GM12891 (cell line): ENCODE data around the gene SLC7A10.
"Not testable (repeated sequence)": the region's sequence is repeated elsewhere in the genome, so short reads cannot be mapped to it uniquely, and the experiment has no call there.

ENCODE experiments used
- DNase-seq: peaks from one replicate; pipeline ENCODE4 v3.0.0; 2011; ENCODE audit warnings: low spot score; ENCODE audit not compliant: insufficient read length
- FAIRE-seq: peaks from 2 replicates; lab custom pipeline; 2011; peaks lifted over from hg19 to GRCh38; lab: Jason Lieb, UNC
- PAX5 ChIP-seq: IDR thresholded peaks from 2 replicates; pipeline ENCODE4 v1.6.1; 2011; ENCODE audit warnings: low read length, moderate library complexity, mild to moderate bottlenecking; ENCODE audit not compliant: insufficient read depth, severe bottlenecking
- POLR2A ChIP-seq: IDR thresholded peaks from 2 replicates; pipeline ENCODE4 v1.6.1; 2011; ENCODE audit warnings: low read depth, low read length, control low read depth
- POLR2AphosphoS5 ChIP-seq: IDR thresholded peaks from 2 replicates; pipeline ENCODE4 v1.6.1; 2011; ENCODE audit warnings: low read depth, low read length, control low read depth
- POU2F2 ChIP-seq: IDR thresholded peaks from 2 replicates; pipeline ENCODE4 v1.6.1; 2011; ENCODE audit warnings: low read depth, mild to moderate bottlenecking, control low read depth, low read length, moderate library complexity
- SPI1 ChIP-seq: IDR thresholded peaks from 2 replicates; pipeline ENCODE4 v1.6.1; 2011; ENCODE audit warnings: low read depth, low read length, control low read depth
- TAF1 ChIP-seq: IDR thresholded peaks from 2 replicates; pipeline ENCODE4 v1.6.1; 2011; ENCODE audit warnings: low read depth, low read length, control low read depth

Gene SLC7A10

DNA sequence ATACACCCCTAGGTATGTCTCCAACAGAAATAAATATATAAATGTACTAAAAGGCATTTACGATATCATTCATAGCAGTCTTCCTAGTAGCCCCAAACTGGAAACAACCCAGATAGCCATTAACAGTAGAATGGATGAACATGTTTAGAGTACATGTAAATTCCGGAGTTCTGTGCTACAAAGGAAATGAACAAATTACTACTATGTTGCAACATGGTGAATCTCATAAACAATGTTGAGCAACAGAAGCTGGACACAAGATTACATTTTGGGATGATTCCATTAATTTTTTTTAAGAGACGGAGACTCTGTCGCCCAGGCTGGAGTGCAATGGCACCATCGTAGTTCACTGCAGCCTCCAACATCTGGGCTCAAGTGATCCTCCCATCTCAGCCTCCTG lies 5.9 kb upstream of the SLC7A10 start:
- FAIRE-seq: no peak
- no peak for DNase-seq

DNA sequence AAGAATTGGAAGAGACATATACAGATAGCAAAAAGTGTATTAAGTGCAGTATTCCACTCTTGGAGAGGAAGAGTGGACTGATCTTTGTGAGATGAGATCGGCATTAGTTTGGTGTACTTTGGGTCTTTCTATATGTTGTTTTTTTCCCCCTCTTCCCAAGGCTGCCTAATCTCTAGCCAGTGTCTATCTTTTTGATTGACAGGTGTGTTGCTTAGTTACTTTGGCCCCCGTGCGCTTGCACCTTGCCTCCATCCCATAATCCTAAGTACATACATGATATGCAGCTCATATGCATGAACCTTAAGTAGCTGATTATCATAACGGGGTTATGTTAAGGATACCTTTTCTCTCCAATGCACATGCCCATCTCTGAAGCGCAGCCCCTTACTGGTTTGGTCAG lies 4.3 kb upstream of the SLC7A10 start:
- no peak for DNase-seq
- TF ChIP-seq SPI1: no peak
- no peak for TF ChIP-seq PAX5
- TF ChIP-seq TAF1: no peak
- TF ChIP-seq POLR2A: no peak
- TF ChIP-seq POLR2AphosphoS5: no peak
- no peak for TF ChIP-seq POU2F2
- FAIRE-seq: no peak

More for the DNA sequence above, 5.9 kb upstream of the SLC7A10 start:
- TF ChIP-seq PAX5 (no peak), TAF1 (no peak), POLR2A (no peak), POLR2AphosphoS5 (no peak), SPI1 (no peak), POU2F2 (no peak)

DNA sequence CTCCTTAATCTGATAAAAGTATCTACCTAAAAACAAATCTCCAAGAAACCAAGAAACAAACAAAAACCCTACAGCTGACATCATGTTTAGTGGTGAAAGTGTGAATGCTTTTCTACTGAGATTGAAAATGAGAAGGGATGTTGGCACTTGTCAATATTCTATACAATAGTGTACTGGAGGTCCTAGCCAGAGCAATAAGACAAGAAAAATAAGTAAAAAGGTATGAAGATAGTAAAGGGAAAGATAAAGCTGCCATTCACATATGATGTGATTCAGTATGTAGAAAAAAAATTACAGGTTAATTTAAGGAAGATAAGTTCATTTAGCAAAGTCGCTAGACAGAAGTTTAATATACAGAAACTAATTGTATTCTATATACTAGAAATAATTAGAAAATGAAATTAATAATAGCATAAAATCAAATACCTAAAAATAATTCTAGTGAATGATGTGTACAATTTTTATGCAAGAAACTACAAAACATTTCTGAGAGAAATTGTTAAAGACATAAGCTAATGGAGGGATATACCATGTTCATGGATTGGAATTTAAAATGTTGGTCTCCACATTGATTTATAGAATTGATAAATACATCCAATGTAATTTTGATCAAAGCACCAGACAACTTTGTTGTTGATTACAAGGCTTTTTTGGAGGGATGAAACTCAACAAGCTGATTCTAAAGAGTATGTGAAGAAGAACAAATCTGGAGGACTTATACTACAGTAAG lies 2.4 kb upstream of the SLC7A10 start:
- TF ChIP-seq POU2F2: no peak
- TF ChIP-seq POLR2A: no peak
- TF ChIP-seq POLR2AphosphoS5: no peak
- no peak for TF ChIP-seq TAF1
- no peak for TF ChIP-seq SPI1
- TF ChIP-seq PAX5: no peak
- DNase-seq: no peak
- FAIRE-seq: no peak

DNA sequence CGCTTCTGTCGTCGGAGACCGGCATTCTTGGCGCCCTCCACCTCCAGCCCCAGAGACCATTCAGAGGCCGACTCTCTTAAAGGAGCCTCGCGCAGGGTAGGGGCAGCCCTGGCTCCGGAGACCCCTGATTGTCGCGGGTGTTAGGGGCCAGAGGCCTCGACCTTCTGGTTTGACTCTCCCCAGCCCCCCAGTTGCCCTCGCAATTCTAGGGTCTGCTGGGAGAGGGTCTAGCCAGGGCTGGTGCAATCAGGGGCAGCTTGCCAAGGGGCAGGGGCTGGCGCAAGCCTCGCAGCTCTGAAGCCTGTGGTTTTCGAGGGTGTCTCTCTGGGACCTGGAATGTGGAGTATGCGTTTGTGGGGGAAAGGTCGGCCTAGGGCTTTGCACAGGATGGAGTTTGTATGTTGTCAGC lies 1.6 kb upstream of the SLC7A10 start:
- FAIRE-seq (no peak), DNase-seq (no peak)
- TF ChIP-seq SPI1: no peak
- no peak for TF ChIP-seq TAF1
- TF ChIP-seq PAX5: no peak
- no peak for TF ChIP-seq POLR2AphosphoS5
- TF ChIP-seq POLR2A: no peak
- TF ChIP-seq POU2F2: no peak

DNA sequence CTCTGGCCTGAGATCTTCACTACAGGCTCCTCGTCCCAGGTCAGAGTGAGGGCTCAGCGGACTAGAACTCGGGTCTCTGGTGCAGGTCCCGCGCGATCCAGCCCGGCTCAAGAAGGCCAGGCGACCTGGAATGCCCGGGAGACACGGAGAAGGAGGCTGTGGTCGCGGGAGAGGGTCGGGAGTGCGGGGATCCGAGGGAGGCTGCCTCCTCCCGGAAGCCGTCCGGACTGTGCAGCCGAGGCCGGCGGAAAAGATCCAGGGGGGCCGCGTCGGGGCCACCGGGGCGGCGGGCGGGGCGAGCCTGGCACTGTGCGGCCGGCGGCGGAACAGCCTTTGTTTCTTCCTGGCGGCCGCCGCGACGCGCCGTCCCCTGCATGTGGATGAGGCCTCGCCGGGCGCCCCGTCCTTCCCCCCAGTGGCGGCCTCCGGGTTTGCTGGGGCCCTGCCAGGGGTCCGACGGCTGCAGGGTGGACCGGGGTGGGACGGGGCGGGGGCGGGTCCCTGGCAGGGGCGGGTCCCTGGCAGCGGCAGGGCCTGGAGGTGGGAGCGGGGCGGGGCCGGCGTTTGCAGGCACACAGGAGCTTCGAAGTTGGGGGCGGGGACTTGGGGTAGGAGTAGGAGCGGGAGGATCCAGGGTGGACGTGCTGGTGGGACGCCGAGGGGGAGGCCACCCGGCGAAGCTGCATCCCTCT lies 1.0 kb upstream of the SLC7A10 start:
- DNase-seq (no peak), FAIRE-seq (no peak)
- TF ChIP-seq POLR2A (no peak), PAX5 (no peak), TAF1 (no peak), SPI1 (no peak), POU2F2 (no peak), POLR2AphosphoS5 (no peak)

DNA sequence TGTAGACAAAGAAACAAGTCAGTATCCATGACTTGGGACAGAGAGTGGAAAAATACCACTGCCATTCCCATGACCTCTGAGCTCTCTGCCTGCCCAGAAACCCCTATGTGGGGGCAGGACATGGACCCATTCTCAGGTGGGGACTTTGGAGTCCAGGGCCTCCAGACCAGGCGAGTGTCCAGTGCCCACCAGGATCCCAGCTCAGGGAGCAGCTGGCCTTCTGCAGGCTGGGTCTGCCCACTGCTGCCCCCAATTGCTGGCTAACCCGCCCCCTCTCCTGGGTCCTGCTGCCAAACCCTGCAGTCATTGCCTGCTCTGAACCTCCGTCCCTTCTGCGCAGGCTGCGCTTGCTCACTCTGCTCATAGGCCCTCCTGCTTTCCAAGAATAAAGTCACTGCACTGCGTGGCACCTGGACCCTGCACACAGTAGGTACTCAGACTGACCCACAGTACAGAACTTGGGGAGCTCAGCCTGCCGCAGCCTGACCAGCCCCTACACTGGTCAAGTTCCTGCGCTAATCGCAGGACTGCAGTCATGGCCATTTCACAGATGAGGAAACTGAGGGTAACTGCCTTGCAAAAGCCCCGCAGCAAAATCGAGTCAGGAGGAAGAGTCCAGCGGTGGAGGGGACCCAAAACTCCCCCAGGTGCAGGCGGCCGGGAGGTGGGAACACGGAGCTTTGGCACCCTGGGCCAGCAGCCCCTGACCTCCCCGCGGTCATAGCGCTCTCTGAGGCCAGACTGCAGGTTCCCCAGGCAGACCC lies 774 bp downstream of the SLC7A10 start:
- no peak for TF ChIP-seq SPI1
- no peak for TF ChIP-seq POLR2A
- TF ChIP-seq PAX5: no peak
- no peak for TF ChIP-seq TAF1
- no peak for TF ChIP-seq POU2F2
- TF ChIP-seq POLR2AphosphoS5: no peak
- DNase-seq (no peak), FAIRE-seq (no peak)

DNA sequence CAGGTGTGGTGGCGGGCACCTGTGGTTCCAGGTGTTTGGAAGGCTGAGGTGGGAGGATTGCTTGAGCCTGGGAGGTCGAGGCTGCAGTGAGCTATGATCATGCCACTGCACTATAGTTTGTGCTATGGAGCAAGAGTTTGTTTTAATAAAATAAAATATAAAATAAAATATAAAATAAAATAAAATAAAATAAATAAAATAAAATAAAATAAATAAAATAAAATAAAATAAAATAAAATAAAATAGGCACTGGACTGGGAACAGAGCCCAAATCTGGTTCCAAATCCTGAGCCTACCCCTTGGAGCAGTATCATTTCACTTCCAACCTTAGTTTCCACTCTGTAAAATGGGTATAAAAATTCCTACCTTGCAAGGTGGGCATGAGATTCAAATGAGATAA lies 3.4 kb downstream of the SLC7A10 start:
- FAIRE-seq, DNase-seq: not testable (repeated sequence)

DNA sequence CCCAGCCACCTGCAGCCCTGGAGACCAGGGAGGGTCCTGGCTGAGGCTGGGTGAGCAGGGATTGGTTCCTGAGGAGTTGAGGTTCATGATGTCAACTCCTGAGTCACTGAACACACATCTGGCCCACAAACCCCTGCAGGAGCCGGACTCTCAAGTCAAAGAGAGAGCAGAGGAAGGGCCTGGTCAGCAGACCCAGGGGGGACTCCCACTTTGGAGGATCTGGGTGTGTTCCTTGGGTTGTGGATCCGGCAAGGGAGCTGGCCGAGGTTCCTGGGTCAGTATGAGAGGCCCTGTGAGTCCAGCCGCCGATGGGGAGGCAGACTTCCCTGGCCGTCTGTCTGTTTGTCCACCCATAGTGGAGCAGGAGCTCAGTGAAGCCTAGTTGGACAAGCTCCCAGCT lies 4.0 kb downstream of the SLC7A10 start:
- no peak for TF ChIP-seq SPI1
- no peak for TF ChIP-seq PAX5
- no peak for TF ChIP-seq TAF1
- TF ChIP-seq POLR2AphosphoS5: no peak
- TF ChIP-seq POU2F2: no peak
- TF ChIP-seq POLR2A: no peak
- no peak for DNase-seq
- FAIRE-seq: no peak

DNA sequence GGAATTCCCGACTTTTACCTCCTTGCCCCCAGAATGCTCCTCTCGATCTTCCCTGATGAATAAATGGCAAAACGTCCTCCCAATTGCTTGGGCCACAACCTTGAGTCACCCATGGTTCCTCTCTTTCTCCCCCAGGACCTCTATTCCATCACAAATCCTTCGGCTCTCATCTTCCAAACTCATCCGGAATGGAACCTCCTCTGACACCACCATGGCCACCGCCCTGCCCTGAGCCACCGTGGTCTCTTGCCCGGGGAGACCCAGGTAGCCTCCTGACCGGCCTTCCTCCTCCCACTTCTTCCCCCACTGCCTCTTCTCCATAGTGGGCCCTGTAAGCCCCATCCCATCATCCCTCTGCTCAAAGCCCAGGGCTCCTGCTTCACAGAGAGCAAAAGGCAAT lies 4.9 kb downstream of the SLC7A10 start:
- TF ChIP-seq POLR2A: no peak
- TF ChIP-seq POLR2AphosphoS5: no peak
- TF ChIP-seq PAX5: no peak
- TF ChIP-seq TAF1: no peak
- no peak for TF ChIP-seq POU2F2
- no peak for TF ChIP-seq SPI1
- DNase-seq: no peak
- no peak for FAIRE-seq
